SK-N-SH (cell line): ENCODE results near the gene ADAMTS2. TPM values are rescaled to one million over a fixed set of nuclear protein-coding genes. Genes with fewer than 3 reads are reported as not detected.

Source experiments
- CTCF ChIA-PET: fragments of 300-600, 350-600 bp; formaldehyde crosslinking; extraction: SDS; loops from one replicate; lab custom pipeline; 2021; lab: Yijun Ruan, JAX
- POLR2A ChIA-PET: fragments of 350-600 bp; sonication (Branson Sonifier 250); formaldehyde crosslinking; extraction: SDS; loops from one replicate; lab custom pipeline; 2020; ENCODE audit warnings: antibody characterized with exemption, inconsistent platforms; lab: Yijun Ruan, JAX
- DNase-seq: peaks from one replicate; pipeline ENCODE4 v3.0.0; 2012
- H2AFZ ChIP-seq: fragments of 200-600 bp; sonication (generic); 2 replicates; pipeline ENCODE4 v1.8.1; 2016; ENCODE audit warnings: antibody characterized with exemption, mild to moderate bottlenecking, low read depth
- H3F3A ChIP-seq: fragments of 200-600 bp; sonication (generic); replicated peaks from 2 replicates; pipeline ENCODE3; 2016; ENCODE audit warnings: antibody characterized with exemption, mild to moderate bottlenecking; ENCODE audit not compliant: insufficient read depth
- H3K27ac ChIP-seq, 2 experiments: fragments of 200-500 bp in 1 of 2; fragments of 200-600 bp in 1 of 2; sonication (Bioruptor generic) in 1 of 2; sonication (generic), shearing (Covaris generic) in 1 of 2; 2 replicates each; pipeline versions ENCODE4 v1.5.1 to v1.6.1; 2014 to 2016; ENCODE audit warnings: low read depth in 2 of 2, inconsistent platforms in 1 of 2, low read length in 1 of 2, mild to moderate bottlenecking in 1 of 2, mixed read lengths in 1 of 2
- H3K27me3 ChIP-seq: fragments of 200-600 bp; sonication (generic), shearing (Covaris generic); 2 replicates; pipeline ENCODE4 v1.6.1; 2016; ENCODE audit warnings: mixed run types; ENCODE audit not compliant: insufficient read depth
- H3K36me3 ChIP-seq, 2 experiments: fragments of 200-500 bp in 1 of 2; fragments of 200-600 bp in 1 of 2; sonication (Bioruptor generic) in 1 of 2; sonication (generic) in 1 of 2; replicated peaks in 1 of 2; 2 replicates each; pipeline versions ENCODE3 to v1.5.1; 2014 to 2016; ENCODE audit warnings: low read length in 1 of 2, mild to moderate bottlenecking in 1 of 2; ENCODE audit not compliant: insufficient read depth in 2 of 2, control insufficient read depth in 1 of 2
- H3K4me1 ChIP-seq, 2 experiments: fragments of 200-500 bp in 1 of 2; fragments of 200-600 bp in 1 of 2; sonication (Bioruptor generic) in 1 of 2; sonication (generic), shearing (Covaris generic) in 1 of 2; 2 replicates each; pipeline versions ENCODE4 v1.5.1 to v1.6.1; 2014 to 2016; ENCODE audit warnings: low read depth in 1 of 2, low read length in 1 of 2, mixed run types in 1 of 2; ENCODE audit not compliant: insufficient read depth in 2 of 2, control insufficient read depth in 1 of 2
- H3K4me2 ChIP-seq: fragments of 200-600 bp; sonication (generic), shearing (Covaris generic); 2 replicates; pipeline ENCODE4 v1.6.1; 2017; ENCODE audit warnings: mixed run types
- H3K4me3 ChIP-seq, 2 experiments: fragments of 200-500 bp in 1 of 2; fragments of 200-600 bp in 1 of 2; sonication (Bioruptor generic) in 1 of 2; sonication (generic), shearing (Covaris generic) in 1 of 2; 2 replicates each; pipeline versions ENCODE4 v1.5.1 to v1.8.1; 2014 to 2016; ENCODE audit warnings: low read depth in 2 of 2, inconsistent platforms in 1 of 2, low read length in 1 of 2, mild to moderate bottlenecking in 1 of 2, mixed read lengths in 1 of 2, moderate library complexity in 1 of 2
- H3K79me2 ChIP-seq: fragments of 200-600 bp; sonication (generic); 2 replicates; pipeline ENCODE4 v1.8.1; 2017; ENCODE audit warnings: mild to moderate bottlenecking; ENCODE audit not compliant: insufficient read depth
- H3K9ac ChIP-seq: fragments of 200-600 bp; sonication (generic); 2 replicates; pipeline ENCODE4 v1.6.1; 2017; ENCODE audit warnings: mixed run types
- H3K9me2 ChIP-seq: fragments of 200-600 bp; sonication (generic); 2 replicates; pipeline ENCODE4 v1.6.1; 2017; ENCODE audit warnings: mixed run types
- H3K9me3 ChIP-seq: fragments of 200-600 bp; sonication (generic); 2 replicates; pipeline ENCODE4 v1.6.1; 2017; ENCODE audit warnings: mixed run types, mild to moderate bottlenecking, moderate library complexity
- H4K20me1 ChIP-seq: fragments of 200-600 bp; sonication (generic); 2 replicates; pipeline ENCODE4 v1.6.1; 2017; ENCODE audit warnings: mild to moderate bottlenecking, mixed run types; ENCODE audit not compliant: insufficient read depth
- ELF1 ChIP-seq: IDR thresholded peaks from 2 replicates; pipeline ENCODE4 v1.4.0; 2012
- FOXJ3 ChIP-seq: sonication (generic); formaldehyde crosslinking; IDR thresholded peaks from 2 replicates; pipeline ENCODE4 v1.5.1; 2020; ENCODE audit warnings: mild to moderate bottlenecking, missing genetic modification reagents
- MXI1 ChIP-seq: IDR thresholded peaks from 2 replicates; pipeline ENCODE4 v1.6.1; 2012; ENCODE audit warnings: mild to moderate bottlenecking, low read depth, low read length, improper control_type of control experiment
- NRF1 ChIP-seq: IDR thresholded peaks from 2 replicates; pipeline ENCODE4 v1.6.1; 2012; ENCODE audit warnings: low read depth, mild to moderate bottlenecking, low read length
- PBX3 ChIP-seq: IDR thresholded peaks from 2 replicates; pipeline ENCODE4; 2012
- RFX5 ChIP-seq: IDR thresholded peaks from 2 replicates; pipeline ENCODE4 v1.6.1; 2012; ENCODE audit warnings: mild to moderate bottlenecking, improper control_type of control experiment, low read length
- SMC3 ChIP-seq: IDR thresholded peaks from 2 replicates; pipeline ENCODE4 v1.6.1; 2012; ENCODE audit warnings: low read depth, low read length, improper control_type of control experiment
- TAF1 ChIP-seq: IDR thresholded peaks from 2 replicates; pipeline ENCODE4 v1.6.1; 2012; ENCODE audit warnings: low read depth, mild to moderate bottlenecking, low read length, moderate library complexity, borderline replicate concordance
- TCF12 ChIP-seq: IDR thresholded peaks from 2 replicates; pipeline ENCODE4 v1.4.0; 2012
- WGBS: methylation state at CpG from one replicate; pipeline ENCODE4 v1.1.6; 2017; ENCODE audit warnings: low lambda C conversion rate; 5-methylcytosine and 5-hydroxymethylcytosine counted together
- polyA plus RNA-seq, 3 experiments: library from polyadenylated mRNA; depleted of rRNA; stranded (reverse); fragments of >200 nt; gene quantifications; 2 replicates each; pipeline ENCODE4 v1.2.3, GENCODE V29; 2012
- TF ChIP-seq, protein P1 (sequence below): fragments of 200-600 bp; sonication (generic); IDR thresholded peaks from 2 replicates; pipeline ENCODE4 v1.6.1; 2017; ENCODE audit warnings: antibody characterized with exemption, mild to moderate bottlenecking, moderate library complexity

Gene ADAMTS2
- polyA plus RNA-seq, 1 of the 3 experiments (the other 2 are of a cell fraction) = 0.12 TPM

DNA sequence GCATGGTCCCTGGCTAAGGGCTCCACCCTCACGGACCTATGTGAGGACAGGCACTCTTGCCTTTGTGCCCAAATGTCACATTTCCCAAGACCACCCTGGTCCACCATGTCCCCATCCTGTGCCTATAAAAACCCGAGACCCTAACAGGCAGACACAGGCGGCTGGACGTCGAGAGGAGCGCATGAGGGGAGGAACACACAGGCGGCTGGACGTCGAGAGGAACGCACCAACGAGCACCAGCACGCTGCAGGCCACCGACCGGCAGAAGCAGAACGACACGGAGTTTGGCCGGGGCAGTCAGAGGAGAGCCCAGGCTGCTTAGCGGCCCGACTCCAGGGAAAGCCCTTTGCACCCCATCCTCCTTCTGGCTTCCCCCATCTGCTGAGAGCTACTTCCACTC, 119.9 kb downstream of the ADAMTS2 start (continued):
- TF ChIP-seq PBX3 = no peak

GRCh38 chr5:179224741-179225140, 120.5 kb downstream of the ADAMTS2 start:
- POLR2A ChIA-PET = no interaction called here
- Histone ChIP-seq H3K4me1 (peaks cover 0 to 61% of the 10 kb centered on the region in 2 experiments; a peak in 1 of 4 replicates), H3K9me3 (no peaks in the 10 kb centered on the region), H3K27me3 (no peaks in the 10 kb centered on the region), H2AFZ (no peak overlapping the region), H3K36me3 (no peaks in the 10 kb centered on the region), H3K4me2 (no peak overlapping the region), H3K4me3 (no peak overlapping the region), H3F3A (no peaks in the 10 kb centered on the region), H3K9ac (no peak overlapping the region), H4K20me1 (no peaks in the 10 kb centered on the region), H3K79me2 (no peaks in the 10 kb centered on the region), H3K27ac (no peak overlapping the region), H3K9me2 (no peaks in the 10 kb centered on the region)
- DNase-seq = no peak
- TF ChIP-seq TAF1 (no peak), NRF1 (no peak), MXI1 (no peak), RFX5 (no peak), ELF1 (no peak), TCF12 (no peak)
- TF ChIP-seq, protein P1, sequence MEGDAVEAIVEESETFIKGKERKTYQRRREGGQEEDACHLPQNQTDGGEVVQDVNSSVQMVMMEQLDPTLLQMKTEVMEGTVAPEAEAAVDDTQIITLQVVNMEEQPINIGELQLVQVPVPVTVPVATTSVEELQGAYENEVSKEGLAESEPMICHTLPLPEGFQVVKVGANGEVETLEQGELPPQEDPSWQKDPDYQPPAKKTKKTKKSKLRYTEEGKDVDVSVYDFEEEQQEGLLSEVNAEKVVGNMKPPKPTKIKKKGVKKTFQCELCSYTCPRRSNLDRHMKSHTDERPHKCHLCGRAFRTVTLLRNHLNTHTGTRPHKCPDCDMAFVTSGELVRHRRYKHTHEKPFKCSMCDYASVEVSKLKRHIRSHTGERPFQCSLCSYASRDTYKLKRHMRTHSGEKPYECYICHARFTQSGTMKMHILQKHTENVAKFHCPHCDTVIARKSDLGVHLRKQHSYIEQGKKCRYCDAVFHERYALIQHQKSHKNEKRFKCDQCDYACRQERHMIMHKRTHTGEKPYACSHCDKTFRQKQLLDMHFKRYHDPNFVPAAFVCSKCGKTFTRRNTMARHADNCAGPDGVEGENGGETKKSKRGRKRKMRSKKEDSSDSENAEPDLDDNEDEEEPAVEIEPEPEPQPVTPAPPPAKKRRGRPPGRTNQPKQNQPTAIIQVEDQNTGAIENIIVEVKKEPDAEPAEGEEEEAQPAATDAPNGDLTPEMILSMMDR = no peak
- CTCF ChIA-PET = no interaction called here
- 62% methylated on average over 10 of the region's 10 CpGs for WGBS

GRCh38 chr5:179223961-179224360, 121.3 kb downstream of the ADAMTS2 start:
- Histone ChIP-seq H3F3A (no peaks in the 10 kb centered on the region), H3K9me2 (no peaks in the 10 kb centered on the region), H3K79me2 (no peaks in the 10 kb centered on the region), H3K27me3 (no peaks in the 10 kb centered on the region), H3K9me3 (no peaks in the 10 kb centered on the region), H3K36me3 (no peaks in the 10 kb centered on the region), H3K4me3 (no peak overlapping the region), H3K27ac (no peak overlapping the region), H3K9ac (no peak overlapping the region), H4K20me1 (no peaks in the 10 kb centered on the region), H2AFZ (no peak overlapping the region), H3K4me2 (no peak overlapping the region), H3K4me1 (peaks cover 0 to 64% of the 10 kb centered on the region in 2 experiments; a peak in 1 of 4 replicates)
- TF ChIP-seq SMC3 = no peak
- TF ChIP-seq FOXJ3 = no peak
- ChIA-PET CTCF (no interaction called here), POLR2A (no interaction called here)
- no peak for DNase-seq
- WGBS = 80% methylated on average over 23 of the region's 25 CpGs
